Liver (tissue), 9 donors: ENCODE data around the gene PPIL4. TPM values are rescaled to one million over a fixed set of nuclear protein-coding genes. Genes with fewer than 3 reads are reported as not detected.

Experiments
- DNase-seq: peaks from one replicate; pipeline ENCODE4 v3.0.0-alpha.2; 2017; ENCODE audit warnings: low spot score
- H3K27ac ChIP-seq, 2 donors: one replicate each; pipeline ENCODE4 v1.7.0; 2013; ENCODE audit warnings: inconsistent platforms in 2 of 2, low read length in 2 of 2, control low read depth in 1 of 2, low read depth in 1 of 2, mild to moderate bottlenecking in 1 of 2
- H3K27me3 ChIP-seq, 4 donors: one replicate each; pipeline versions ENCODE4 v1.6.1 to v1.7.0; 2013; ENCODE audit warnings: low read length in 3 of 4, inconsistent platforms in 1 of 4, mild to moderate bottlenecking in 1 of 4, moderate library complexity in 1 of 4; ENCODE audit not compliant: control insufficient read depth in 4 of 4, insufficient read depth in 4 of 4
- H3K36me3 ChIP-seq, 4 donors: one replicate each; pipeline versions ENCODE4 v1.6.1 to v1.7.0; 2013; ENCODE audit warnings: low read length in 3 of 4, mild to moderate bottlenecking in 3 of 4, low read depth in 1 of 4, moderate library complexity in 1 of 4; ENCODE audit not compliant: control insufficient read depth in 4 of 4, insufficient read depth in 3 of 4
- H3K4me1 ChIP-seq, 4 donors: one replicate each; pipeline versions ENCODE4 v1.6.1 to v1.7.0; 2013; ENCODE audit warnings: low read length in 3 of 4, mild to moderate bottlenecking in 3 of 4, moderate library complexity in 1 of 4; ENCODE audit not compliant: control insufficient read depth in 4 of 4, insufficient read depth in 4 of 4
- H3K4me3 ChIP-seq, 3 donors: one replicate each; pipeline versions ENCODE4 v1.6.1 to v1.7.0; 2013; ENCODE audit warnings: low read length in 3 of 3, control low read depth in 1 of 3, low read depth in 1 of 3, mild to moderate bottlenecking in 1 of 3
- H3K9ac ChIP-seq, 2 donors: one replicate each; pipeline ENCODE4 v1.7.0; 2013; ENCODE audit warnings: low read length in 2 of 2, mild to moderate bottlenecking in 2 of 2, moderate library complexity in 2 of 2, control low read depth in 1 of 2, low read depth in 1 of 2
- H3K9me3 ChIP-seq, 4 donors: one replicate each; pipeline versions ENCODE4 v1.6.1 to v1.7.0; 2013; ENCODE audit warnings: low read length in 3 of 4; ENCODE audit not compliant: control insufficient read depth in 4 of 4
- ATF3 ChIP-seq: IDR thresholded peaks from 2 replicates; pipeline ENCODE4 v1.6.1; 2016; ENCODE audit warnings: antibody characterized with exemption
- EGR1 ChIP-seq, 2 donors: IDR thresholded peaks; 2 replicates each; pipeline ENCODE4 v1.6.1; 2016 to 2018; ENCODE audit warnings: antibody characterized with exemption in 2 of 2, low read depth in 2 of 2
- FOXA1 ChIP-seq: IDR thresholded peaks from 2 replicates; pipeline ENCODE4 v1.6.1; 2016; ENCODE audit warnings: antibody characterized with exemption
- FOXA2 ChIP-seq: IDR thresholded peaks from 2 replicates; pipeline ENCODE4 v1.6.1; 2016; ENCODE audit warnings: antibody characterized with exemption
- GABPA ChIP-seq, 2 donors: IDR thresholded peaks in 1 of 2; conservative IDR thresholded peaks in 1 of 2; 2 replicates each; pipeline ENCODE4 v1.6.1; 2016; ENCODE audit warnings: antibody characterized with exemption in 2 of 2, mild to moderate bottlenecking in 1 of 2, moderate library complexity in 1 of 2
- HNF4A ChIP-seq, 2 donors: conservative IDR thresholded peaks; 2 replicates each; pipeline ENCODE4 v1.6.1; 2016; ENCODE audit warnings: antibody characterized with exemption in 2 of 2, mild to moderate bottlenecking in 2 of 2
- HNF4G ChIP-seq: IDR thresholded peaks from 2 replicates; pipeline ENCODE4 v1.6.1; 2016; ENCODE audit warnings: antibody characterized with exemption
- JUND ChIP-seq, 2 donors: IDR thresholded peaks; 2 replicates each; pipeline ENCODE4 v1.6.1; 2016; ENCODE audit warnings: antibody characterized with exemption in 2 of 2
- NR2F2 ChIP-seq: IDR thresholded peaks from 2 replicates; pipeline ENCODE4 v1.6.1; 2016; ENCODE audit warnings: antibody characterized with exemption
- RAD21 ChIP-seq, 2 donors: IDR thresholded peaks; 2 replicates each; pipeline ENCODE4 v1.6.1; 2016; ENCODE audit warnings: antibody characterized with exemption in 2 of 2, mild to moderate bottlenecking in 2 of 2
- RXRA ChIP-seq, 2 donors: IDR thresholded peaks; 2 replicates each; pipeline ENCODE4 v1.6.1; 2017 to 2018; ENCODE audit warnings: antibody characterized with exemption in 2 of 2, mild to moderate bottlenecking in 1 of 2
- SP1 ChIP-seq: IDR thresholded peaks from 2 replicates; pipeline ENCODE4 v1.6.1; 2018; ENCODE audit warnings: antibody characterized with exemption, mild to moderate bottlenecking
- TAF1 ChIP-seq: conservative IDR thresholded peaks from 2 replicates; pipeline ENCODE4 v1.6.1; 2016; ENCODE audit warnings: antibody characterized with exemption, mild to moderate bottlenecking
- YY1 ChIP-seq: IDR thresholded peaks from 2 replicates; pipeline ENCODE4 v1.6.1; 2016; ENCODE audit warnings: antibody characterized with exemption, mild to moderate bottlenecking
- WGBS: extraction: QIAGEN DNeasy Blood & Tissue Kit; methylation state at CpG from one replicate; pipeline ENCODE4 v1.1.7; 2013; 5-methylcytosine and 5-hydroxymethylcytosine counted together
- polyA plus RNA-seq, 2 donors: library from polyadenylated mRNA; stranded (reverse) in 1 of 2; unstranded in 1 of 2; fragments of 200-250 nt in 1 of 2; fragments of >200 nt in 1 of 2; fragmentation: Nextera tagmentation in 1 of 2; extraction: Ambion mirVana in 1 of 2; gene quantifications; one replicate each; pipeline versions ENCODE4 v1.2.1 to v1.2.3, GENCODE V29; 2013 to 2015
- total RNA-seq, 2 donors: library from RNA; depleted of rRNA; stranded (reverse); fragments of >200 nt; gene quantifications; one replicate each; pipeline ENCODE4 v1.2.3, GENCODE V29; 2014
- TF ChIP-seq, protein P1 (sequence below): IDR thresholded peaks from 2 replicates; pipeline ENCODE4 v1.6.1; 2016; ENCODE audit warnings: antibody characterized with exemption
- TF ChIP-seq, protein P2 (sequence below): fragments of 150-350 bp; IDR thresholded peaks from 2 replicates; pipeline ENCODE4 v1.5.1; 2017; ENCODE audit warnings: improper control_type of control experiment, low read depth, low read length; ENCODE audit not compliant: missing input control
- TF ChIP-seq, protein P3 (sequence below): IDR thresholded peaks from 2 replicates; pipeline ENCODE4 v1.6.1; 2016; ENCODE audit warnings: antibody characterized with exemption, mild to moderate bottlenecking
- donor health status: healthy.
- donor health status: healthy.
- donor health status: healthy.
- donor health status: healthy.
- donor health status: healthy.

Gene PPIL4
- total and polyA plus RNA-seq, 4 donors, result 6.4 to 13.1 (median 9.6) TPM

DNA sequence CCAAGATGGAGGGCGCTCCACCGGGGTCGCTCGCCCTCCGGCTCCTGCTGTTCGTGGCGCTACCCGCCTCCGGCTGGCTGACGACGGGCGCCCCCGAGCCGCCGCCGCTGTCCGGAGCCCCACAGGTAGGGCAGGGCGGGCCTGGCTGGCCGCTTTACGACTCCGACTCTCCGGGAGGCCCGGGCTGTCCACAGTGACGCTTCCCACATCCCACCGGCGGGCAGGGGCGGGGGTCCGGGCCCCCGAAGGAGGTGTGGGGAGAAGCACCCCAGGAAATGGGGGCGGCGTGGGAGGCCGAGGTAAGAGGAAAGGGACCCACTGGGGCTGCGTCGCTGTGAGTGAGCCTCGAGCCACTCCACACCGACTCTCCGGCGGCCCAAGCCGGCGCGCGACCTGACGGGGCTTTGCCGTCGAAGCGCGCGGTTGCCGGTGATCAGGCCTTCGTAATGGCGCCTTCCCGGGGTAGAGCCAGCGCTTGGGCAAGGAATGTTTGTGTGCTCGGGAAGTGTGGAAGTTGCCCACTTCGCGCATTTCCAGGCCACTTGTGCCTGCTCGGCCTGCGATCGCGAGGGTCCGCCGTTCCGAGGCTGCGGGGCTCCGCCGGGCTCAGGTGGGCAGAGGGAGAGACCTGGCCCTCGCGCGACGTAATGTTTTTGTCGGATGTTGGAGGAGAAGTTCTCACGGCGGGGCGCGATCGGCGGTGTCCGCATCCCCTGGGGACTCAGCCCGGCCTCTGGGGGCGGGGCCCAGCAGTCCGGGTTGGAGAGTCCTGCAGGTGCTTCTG lies 20.8 kb upstream of the PPIL4 start:
- peak; percentile 71 for DNase-seq
- no peaks in the 10 kb centered on the region for H3K27me3 ChIP-seq
- no peaks in the 10 kb centered on the region for H3K9me3 ChIP-seq
- H3K27ac ChIP-seq, result peak overlapping the region; percentile 45 to 78
- TF ChIP-seq EGR1 (IDR thresholded peaks at IDR 0.05; ENCODE audit: low read depth in 2 of 2), result no peak
- TF ChIP-seq YY1, result peak; percentile 54
- WGBS, result under 1% methylated on average over 81 of the region's 81 CpGs
- peaks cover 2 to 16% (median 10%) of the 10 kb centered on the region in 4 donors for H3K4me1 ChIP-seq
- H3K36me3 ChIP-seq, result no peaks in the 10 kb centered on the region
- H3K4me3 ChIP-seq, result peak overlapping the region; percentile 86 to 98 (median 94)
- H3K9ac ChIP-seq, result peak overlapping the region; percentile 30 to 35

DNA sequence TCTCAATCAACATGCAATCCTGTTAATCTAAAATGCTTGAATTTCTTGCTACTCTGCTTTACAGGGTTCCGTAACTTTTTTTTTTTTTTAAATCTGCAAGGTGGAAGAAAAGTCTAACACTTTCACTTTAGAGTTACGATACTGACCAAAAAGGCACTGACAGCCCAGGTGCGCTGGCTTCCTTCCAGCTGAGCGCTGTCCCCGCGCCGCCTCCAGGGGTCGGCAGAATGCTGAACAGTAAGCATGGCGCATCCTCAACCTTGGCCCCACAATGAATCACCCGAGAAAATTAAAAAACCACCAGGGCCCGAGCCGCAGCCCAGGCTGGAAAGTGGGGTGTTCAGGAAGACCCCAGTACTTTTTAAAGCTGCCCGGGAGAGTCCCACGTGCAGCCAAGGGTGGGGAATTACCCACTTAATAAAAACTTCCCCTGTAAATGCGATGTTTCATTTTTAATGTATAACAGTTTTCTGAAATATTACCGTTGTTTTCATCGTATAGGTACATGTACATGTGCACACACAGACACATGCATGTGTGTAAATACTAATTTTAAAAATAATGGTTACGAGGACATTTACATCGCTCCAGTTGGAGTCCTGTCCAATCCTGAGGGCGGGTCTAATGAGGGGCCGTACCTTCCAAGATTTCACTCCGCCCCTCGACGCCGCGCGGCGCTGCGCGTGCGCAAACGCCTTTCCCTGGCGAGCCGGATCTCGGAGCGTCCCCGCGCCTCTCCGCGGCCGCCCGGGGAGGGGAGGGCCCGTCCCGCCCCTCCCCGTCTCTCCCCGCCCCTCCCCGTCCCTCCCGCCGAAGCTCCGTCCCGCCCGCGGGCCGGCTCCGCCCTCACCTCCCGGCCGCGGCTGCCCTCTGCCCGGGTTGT lies 19.9 kb upstream of the PPIL4 start, which contains the start of gene GINM1:
Gene GINM1, plus strand, starts transcription at position 849 of the 883 bp plus-strand sequence. CDS start 40 bp downstream, outside the sequence.
- Histone ChIP-seq H3K4me3 (peak within 1 kb of the TSS; percentile 86 to 98 (median 94)), H3K27ac (peak within 1 kb of the TSS; percentile 76 to 78), H3K27me3 (no peaks in the 10 kb centered on the region), H3K36me3 (no peaks in the 10 kb centered on the region), H3K9ac (peak within 1 kb of the TSS; percentile 59 to 86), H3K9me3 (no peaks in the 10 kb centered on the region), H3K4me1 (peaks cover 2 to 16% (median 10%) of the 10 kb centered on the region in 4 donors)
- no peak for TF ChIP-seq HNF4A (conservative IDR thresholded peaks at IDR 0.05)
- TF ChIP-seq YY1, result peak; percentile 60
- peak; percentile 66 to 68 for TF ChIP-seq RAD21 (IDR thresholded peaks at IDR 0.05)
- TF ChIP-seq, protein P1, sequence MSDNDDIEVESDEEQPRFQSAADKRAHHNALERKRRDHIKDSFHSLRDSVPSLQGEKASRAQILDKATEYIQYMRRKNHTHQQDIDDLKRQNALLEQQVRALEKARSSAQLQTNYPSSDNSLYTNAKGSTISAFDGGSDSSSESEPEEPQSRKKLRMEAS, result peak; percentile 34
- TF ChIP-seq, protein P2, sequence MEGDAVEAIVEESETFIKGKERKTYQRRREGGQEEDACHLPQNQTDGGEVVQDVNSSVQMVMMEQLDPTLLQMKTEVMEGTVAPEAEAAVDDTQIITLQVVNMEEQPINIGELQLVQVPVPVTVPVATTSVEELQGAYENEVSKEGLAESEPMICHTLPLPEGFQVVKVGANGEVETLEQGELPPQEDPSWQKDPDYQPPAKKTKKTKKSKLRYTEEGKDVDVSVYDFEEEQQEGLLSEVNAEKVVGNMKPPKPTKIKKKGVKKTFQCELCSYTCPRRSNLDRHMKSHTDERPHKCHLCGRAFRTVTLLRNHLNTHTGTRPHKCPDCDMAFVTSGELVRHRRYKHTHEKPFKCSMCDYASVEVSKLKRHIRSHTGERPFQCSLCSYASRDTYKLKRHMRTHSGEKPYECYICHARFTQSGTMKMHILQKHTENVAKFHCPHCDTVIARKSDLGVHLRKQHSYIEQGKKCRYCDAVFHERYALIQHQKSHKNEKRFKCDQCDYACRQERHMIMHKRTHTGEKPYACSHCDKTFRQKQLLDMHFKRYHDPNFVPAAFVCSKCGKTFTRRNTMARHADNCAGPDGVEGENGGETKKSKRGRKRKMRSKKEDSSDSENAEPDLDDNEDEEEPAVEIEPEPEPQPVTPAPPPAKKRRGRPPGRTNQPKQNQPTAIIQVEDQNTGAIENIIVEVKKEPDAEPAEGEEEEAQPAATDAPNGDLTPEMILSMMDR, result peak; percentile 60
- peak; percentile 46 for TF ChIP-seq SP1
- peak; percentile 34 for TF ChIP-seq NR2F2
- no peak for TF ChIP-seq ATF3
- peak; percentile 30 for TF ChIP-seq TAF1
- TF ChIP-seq JUND (IDR thresholded peaks at IDR 0.05), result peak in 1 of 2 donors; percentile 20
- TF ChIP-seq RXRA (IDR thresholded peaks at IDR 0.05), result peak; percentile 7 to 54
- no peak for TF ChIP-seq HNF4G
- WGBS, result under 1% methylated on average over 59 of the region's 59 CpGs
- DNase-seq, result peak; percentile 98

GRCh38 chr6:149563928-149564325 lies 18.1 kb upstream of the PPIL4 start:
- H3K27me3 ChIP-seq, result no peaks in the 10 kb centered on the region
- no peak overlapping the region for H3K27ac ChIP-seq
- no peaks in the 10 kb centered on the region for H3K36me3 ChIP-seq
- no peaks in the 10 kb centered on the region for H3K9me3 ChIP-seq
- no peak for DNase-seq
- peaks cover 2 to 16% (median 9%) of the 10 kb centered on the region in 4 donors for H3K4me1 ChIP-seq
- H3K9ac ChIP-seq, result no peak overlapping the region
- H3K4me3 ChIP-seq, result no peak overlapping the region
- 73% methylated on average over 3 of the region's 3 CpGs for WGBS
- TF ChIP-seq, protein P3, sequence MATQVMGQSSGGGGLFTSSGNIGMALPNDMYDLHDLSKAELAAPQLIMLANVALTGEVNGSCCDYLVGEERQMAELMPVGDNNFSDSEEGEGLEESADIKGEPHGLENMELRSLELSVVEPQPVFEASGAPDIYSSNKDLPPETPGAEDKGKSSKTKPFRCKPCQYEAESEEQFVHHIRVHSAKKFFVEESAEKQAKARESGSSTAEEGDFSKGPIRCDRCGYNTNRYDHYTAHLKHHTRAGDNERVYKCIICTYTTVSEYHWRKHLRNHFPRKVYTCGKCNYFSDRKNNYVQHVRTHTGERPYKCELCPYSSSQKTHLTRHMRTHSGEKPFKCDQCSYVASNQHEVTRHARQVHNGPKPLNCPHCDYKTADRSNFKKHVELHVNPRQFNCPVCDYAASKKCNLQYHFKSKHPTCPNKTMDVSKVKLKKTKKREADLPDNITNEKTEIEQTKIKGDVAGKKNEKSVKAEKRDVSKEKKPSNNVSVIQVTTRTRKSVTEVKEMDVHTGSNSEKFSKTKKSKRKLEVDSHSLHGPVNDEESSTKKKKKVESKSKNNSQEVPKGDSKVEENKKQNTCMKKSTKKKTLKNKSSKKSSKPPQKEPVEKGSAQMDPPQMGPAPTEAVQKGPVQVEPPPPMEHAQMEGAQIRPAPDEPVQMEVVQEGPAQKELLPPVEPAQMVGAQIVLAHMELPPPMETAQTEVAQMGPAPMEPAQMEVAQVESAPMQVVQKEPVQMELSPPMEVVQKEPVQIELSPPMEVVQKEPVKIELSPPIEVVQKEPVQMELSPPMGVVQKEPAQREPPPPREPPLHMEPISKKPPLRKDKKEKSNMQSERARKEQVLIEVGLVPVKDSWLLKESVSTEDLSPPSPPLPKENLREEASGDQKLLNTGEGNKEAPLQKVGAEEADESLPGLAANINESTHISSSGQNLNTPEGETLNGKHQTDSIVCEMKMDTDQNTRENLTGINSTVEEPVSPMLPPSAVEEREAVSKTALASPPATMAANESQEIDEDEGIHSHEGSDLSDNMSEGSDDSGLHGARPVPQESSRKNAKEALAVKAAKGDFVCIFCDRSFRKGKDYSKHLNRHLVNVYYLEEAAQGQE, result no peak
- TF ChIP-seq FOXA2 (no peak), SP1 (no peak), RXRA (IDR thresholded peaks at IDR 0.05) (no peak), FOXA1 (no peak), HNF4G (no peak), GABPA (IDR thresholded peaks at IDR 0.05 in 1 of 2, conservative IDR thresholded peaks at IDR 0.05 in 1 of 2) (no peak), JUND (IDR thresholded peaks at IDR 0.05) (no peak), ATF3 (no peak), HNF4A (conservative IDR thresholded peaks at IDR 0.05) (no peak), YY1 (no peak), TAF1 (no peak)
- TF ChIP-seq, protein P1, result no peak
